ENCODE measurements around the gene TNNT2. TPM values are rescaled to one million over a fixed set of nuclear protein-coding genes. Genes with fewer than 3 reads are reported as not detected.

TNNT2 gene
- total RNA-seq, 1 experiment from 2014 or later = 6.4 TPM

DNA sequence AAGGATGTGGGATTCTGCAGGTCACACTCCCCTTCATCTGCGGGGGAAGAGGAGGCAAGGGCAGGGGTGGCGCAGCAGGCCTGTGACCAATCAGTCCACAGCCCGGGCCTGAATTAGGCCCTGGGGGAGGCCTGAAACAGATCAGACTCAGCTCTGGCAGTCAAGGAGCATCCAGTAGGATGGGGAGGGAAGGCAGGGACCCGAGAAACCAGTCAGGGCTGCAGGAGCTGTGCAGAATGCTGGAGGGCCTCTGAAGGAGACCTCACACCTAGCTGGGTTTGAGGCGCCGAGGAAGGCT is 12.7 kb downstream of the TNNT2 start:
- ChIA-PET CTCF (interaction anchor here (1.0 kb wide), 1 partner anchor 16 kb away, joined by 3 read pairs; no protein-coding TSS in a partner anchor), POLR2A (ENCODE audit: unreplicated experiment) (no interaction called here)
- BruUV-seq (replicated peaks) = no TSS peak

DNA sequence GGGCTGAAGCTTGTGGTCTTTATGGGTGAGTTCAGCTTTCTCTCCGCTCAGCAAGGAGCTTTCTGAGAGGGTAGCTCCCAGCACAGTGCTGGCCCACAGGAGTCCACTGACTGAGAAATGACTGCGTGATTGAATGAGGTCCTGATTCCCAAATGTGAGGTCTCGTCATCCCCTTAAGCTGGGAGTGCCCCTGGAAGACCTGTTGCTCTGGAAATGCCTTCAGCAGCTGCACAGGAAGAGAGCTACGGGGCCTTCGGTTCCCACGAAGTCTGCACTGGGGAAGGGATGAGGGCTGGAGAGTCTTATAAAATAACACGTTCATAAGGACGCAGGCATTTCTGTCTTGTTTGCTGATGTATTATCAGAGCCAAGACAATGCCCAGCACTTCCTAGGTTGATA is 14.0 kb downstream of the TNNT2 start:
- no peaks in the 10 kb centered on the region for H3K9me2 ChIP-seq (ENCODE audit: insufficient read depth)
- ChIA-PET POLR2A (ENCODE audit: unreplicated experiment) (interaction anchor here (0.7 kb wide), 1 partner anchor 103 kb away, joined by 4 read pairs; no protein-coding TSS in a partner anchor), CTCF (interaction anchor here (0.5 to 0.7 kb wide), 2 partner anchors 9 to 79 kb away, joined by 3 to 13 read pairs; no protein-coding TSS in a partner anchor)
- H3K4me2 ChIP-seq = no peak overlapping the region
- H3K27me3 ChIP-seq (ENCODE audit: insufficient read depth, low read depth) = peaks cover 34% of the 10 kb centered on the region
- no peaks in the 10 kb centered on the region for H4K20me1 ChIP-seq (ENCODE audit: insufficient read depth)
- TF ChIP-seq, protein P1, sequence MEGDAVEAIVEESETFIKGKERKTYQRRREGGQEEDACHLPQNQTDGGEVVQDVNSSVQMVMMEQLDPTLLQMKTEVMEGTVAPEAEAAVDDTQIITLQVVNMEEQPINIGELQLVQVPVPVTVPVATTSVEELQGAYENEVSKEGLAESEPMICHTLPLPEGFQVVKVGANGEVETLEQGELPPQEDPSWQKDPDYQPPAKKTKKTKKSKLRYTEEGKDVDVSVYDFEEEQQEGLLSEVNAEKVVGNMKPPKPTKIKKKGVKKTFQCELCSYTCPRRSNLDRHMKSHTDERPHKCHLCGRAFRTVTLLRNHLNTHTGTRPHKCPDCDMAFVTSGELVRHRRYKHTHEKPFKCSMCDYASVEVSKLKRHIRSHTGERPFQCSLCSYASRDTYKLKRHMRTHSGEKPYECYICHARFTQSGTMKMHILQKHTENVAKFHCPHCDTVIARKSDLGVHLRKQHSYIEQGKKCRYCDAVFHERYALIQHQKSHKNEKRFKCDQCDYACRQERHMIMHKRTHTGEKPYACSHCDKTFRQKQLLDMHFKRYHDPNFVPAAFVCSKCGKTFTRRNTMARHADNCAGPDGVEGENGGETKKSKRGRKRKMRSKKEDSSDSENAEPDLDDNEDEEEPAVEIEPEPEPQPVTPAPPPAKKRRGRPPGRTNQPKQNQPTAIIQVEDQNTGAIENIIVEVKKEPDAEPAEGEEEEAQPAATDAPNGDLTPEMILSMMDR (conservative IDR thresholded peaks at IDR 0.05) = no peak
- TF ChIP-seq EZH2 (IDR thresholded peaks at IDR 0.05; ENCODE audit: low read depth) = no peak
- H3K9me3 ChIP-seq (ENCODE audit: insufficient read depth, low read depth) = no peaks in the 10 kb centered on the region
- intact Hi-C loops (cut with micrococcal nuclease; ENCODE audit: unreplicated experiment) = loop anchor here (5.0 kb wide), 1 partner anchor 44 kb away; no protein-coding TSS in a partner anchor
- DNase-seq = no peak
- no peak overlapping the region for H3K27ac ChIP-seq
- H2AFZ ChIP-seq = no peak overlapping the region
- no peaks in the 10 kb centered on the region for H3K4me1 ChIP-seq (replicated peaks; ENCODE audit: insufficient read depth)
- no peaks in the 10 kb centered on the region for H3K79me2 ChIP-seq (ENCODE audit: low read depth)
- no TSS peak for BruUV-seq (replicated peaks)
- no peak overlapping the region for H3K4me3 ChIP-seq
- H3K36me3 ChIP-seq (ENCODE audit: low read depth) = no peaks in the 10 kb centered on the region
- no peaks in the 10 kb centered on the region for H3F3A ChIP-seq (ENCODE audit: insufficient read depth, low read depth)

More for the DNA sequence above, 12.7 kb downstream of the TNNT2 start:
- no peak for DNase-seq
- Histone ChIP-seq H3K9me2 (ENCODE audit: insufficient read depth) (no peaks in the 10 kb centered on the region), H3K27me3 (ENCODE audit: insufficient read depth, low read depth) (peaks cover 44% of the 10 kb centered on the region), H3K27ac (no peak overlapping the region), H3K9me3 (ENCODE audit: insufficient read depth, low read depth) (no peaks in the 10 kb centered on the region), H3K4me3 (no peak overlapping the region), H3F3A (ENCODE audit: insufficient read depth, low read depth) (no peaks in the 10 kb centered on the region), H4K20me1 (ENCODE audit: insufficient read depth) (no peaks in the 10 kb centered on the region), H3K4me2 (no peak overlapping the region), H2AFZ (no peak overlapping the region), H3K36me3 (ENCODE audit: low read depth) (no peaks in the 10 kb centered on the region), H3K79me2 (ENCODE audit: low read depth) (no peaks in the 10 kb centered on the region), H3K4me1 (replicated peaks; ENCODE audit: insufficient read depth) (no peaks in the 10 kb centered on the region)
- TF ChIP-seq, protein P1 (conservative IDR thresholded peaks at IDR 0.05) = no peak
- TF ChIP-seq EZH2 (IDR thresholded peaks at IDR 0.05; ENCODE audit: low read depth) = no peak
- intact Hi-C loops (cut with micrococcal nuclease; ENCODE audit: unreplicated experiment) = loop anchor here (5.0 kb wide), 1 partner anchor 43 kb away; no protein-coding TSS in a partner anchor

DNA sequence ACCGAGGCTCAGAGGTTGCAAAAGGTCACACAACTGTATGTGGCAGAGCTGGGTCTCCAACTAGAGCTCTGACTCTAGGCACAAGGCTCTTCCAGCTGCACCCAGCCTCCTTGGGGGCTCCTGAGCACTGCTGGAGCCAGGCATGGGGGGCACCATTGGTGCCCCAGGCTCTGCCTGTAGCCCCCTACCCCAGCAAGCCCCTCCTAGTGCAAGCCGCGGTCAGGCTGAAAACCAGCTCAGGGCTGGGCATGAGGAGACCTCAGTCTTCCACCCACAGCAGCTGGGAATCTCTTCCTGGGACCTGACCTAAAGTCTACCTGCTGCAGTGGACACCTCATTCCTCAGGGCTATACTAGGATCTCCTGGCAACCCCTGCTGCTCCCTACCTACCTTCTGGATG is 14.6 kb downstream of the TNNT2 start:
- DNase-seq = no peak
- Histone ChIP-seq H3K4me1 (replicated peaks; ENCODE audit: insufficient read depth) (no peaks in the 10 kb centered on the region), H3K9me2 (ENCODE audit: insufficient read depth) (no peaks in the 10 kb centered on the region), H3K27me3 (ENCODE audit: insufficient read depth, low read depth) (peaks cover 28% of the 10 kb centered on the region), H3K4me2 (no peak overlapping the region), H4K20me1 (ENCODE audit: insufficient read depth) (no peaks in the 10 kb centered on the region), H3K36me3 (ENCODE audit: low read depth) (no peaks in the 10 kb centered on the region), H3K27ac (no peak overlapping the region), H3K9me3 (ENCODE audit: insufficient read depth, low read depth) (no peaks in the 10 kb centered on the region), H3K79me2 (ENCODE audit: low read depth) (no peaks in the 10 kb centered on the region), H2AFZ (no peak overlapping the region), H3K4me3 (no peak overlapping the region), H3F3A (ENCODE audit: insufficient read depth, low read depth) (no peaks in the 10 kb centered on the region)
- ChIA-PET CTCF (interaction anchor here (0.6 to 1.0 kb wide), 3 partner anchors 10 to 109 kb away, joined by 3 to 8 read pairs (median 3); no protein-coding TSS in a partner anchor), POLR2A (ENCODE audit: unreplicated experiment) (interaction anchor here (0.6 kb wide), 1 partner anchor 15 kb away, joined by 7 read pairs; no protein-coding TSS in a partner anchor)
- TF ChIP-seq EZH2 (IDR thresholded peaks at IDR 0.05; ENCODE audit: low read depth) = no peak
- TF ChIP-seq, protein P1 (conservative IDR thresholded peaks at IDR 0.05) = no peak
- intact Hi-C loops (cut with micrococcal nuclease; ENCODE audit: unreplicated experiment) = loop anchor here (5.0 kb wide), 1 partner anchor 44 kb away; no protein-coding TSS in a partner anchor
- no TSS peak for BruUV-seq (replicated peaks)

All from PC-9 (cell line).